Stimulated activated CD8-positive, alpha-beta memory T cell treated with anti-CD3 and anti-CD28 coated beads, Interleukin-4, amount 100 ng/mL, for 4 hours (primary cell): ENCODE data around the gene C15orf39.
"Not testable (repeated sequence)": the region's sequence is repeated elsewhere in the genome, so short reads cannot be mapped to it uniquely, and the experiment has no call there.

Source experiments
- DNase-seq, 2 donors: peaks; one replicate each; pipeline ENCODE4 v3.0.0-alpha.2; 2020; ENCODE audit warnings: low read depth in 2 of 2, low spot score in 1 of 2

Gene C15orf39

GRCh38 chr15:75209289-75209676 is 7.6 kb downstream of the C15orf39 start:
- no peak for DNase-seq

GRCh38 chr15:75210811-75211230 is 9.1 kb downstream of the C15orf39 start:
- DNase-seq: no peak

- no peak for DNase-seq
Observed at GRCh38 chr15:75211436-75212199, 9.9 kb downstream of the C15orf39 start.

- DNase-seq: no peak
Observed at GRCh38 chr15:75212200-75212858, 10.6 kb downstream of the C15orf39 start.

- DNase-seq: no peak
Observed at GRCh38 chr15:75213212-75213767, 11.6 kb downstream of the C15orf39 start.

GRCh38 chr15:75213768-75214221 is 12.1 kb downstream of the C15orf39 start:
- DNase-seq: no peak

- DNase-seq: no peak
Observed at GRCh38 chr15:75214293-75215096, 12.8 kb downstream of the C15orf39 start.

- DNase-seq: no peak
Observed at GRCh38 chr15:75215107-75216004, 13.7 kb downstream of the C15orf39 start.

GRCh38 chr15:75217012-75217411 is 15.3 kb downstream of the C15orf39 start:
- no peak for DNase-seq

GRCh38 chr15:75217574-75217973 is 15.9 kb downstream of the C15orf39 start:
- not testable (repeated sequence) for DNase-seq

- not testable (repeated sequence) for DNase-seq
Observed at GRCh38 chr15:75219507-75219929, 17.8 kb downstream of the C15orf39 start.

GRCh38 chr15:75223688-75224087 is 22.0 kb downstream of the C15orf39 start:
- DNase-seq: no peak

GRCh38 chr15:75224281-75224680 is 22.6 kb downstream of the C15orf39 start:
- no peak for DNase-seq

GRCh38 chr15:75225102-75225836 is 23.6 kb downstream of the C15orf39 start:
- not testable (repeated sequence) for DNase-seq

GRCh38 chr15:75225951-75226732 is 24.5 kb downstream of the C15orf39 start:
- no peak for DNase-seq

GRCh38 chr15:75227112-75227511 is 25.4 kb downstream of the C15orf39 start:
- not testable (repeated sequence) for DNase-seq

- no peak for DNase-seq
Observed at GRCh38 chr15:75227663-75228280, 26.1 kb downstream of the C15orf39 start.

GRCh38 chr15:75228787-75229186 is 27.1 kb downstream of the C15orf39 start:
- no peak for DNase-seq
